IMR-90 (cell line): ENCODE data around the gene SLC4A8. TPM values are rescaled to one million over a fixed set of nuclear protein-coding genes. Genes with fewer than 3 reads are reported as not detected.
"Not testable (repeated sequence)": the region's sequence is repeated elsewhere in the genome, so short reads cannot be mapped to it uniquely, and the experiment has no call there.

Source experiments
- ATAC-seq: fragments of 200-7000 bp; cut with Tn5 transposase; 2 replicates; pipeline ENCODE4 v1.9.1; 2020; ENCODE audit warnings: low read depth, mild to moderate bottlenecking, moderate library complexity
- BruUV-seq: library from RNA; stranded (reverse); fragments of 400-500 nt; replicated peaks from 2 replicates; lab custom pipeline; 2021; lab: Mats Ljungman, UMichigan
- CTCF ChIA-PET: fragments of 300-600 bp; formaldehyde crosslinking; extraction: SDS; loops from one replicate; lab custom pipeline; 2021; ENCODE audit warnings: antibody characterized with exemption; lab: Yijun Ruan, JAX
- POLR2A ChIA-PET: fragments of 300-600 bp; sonication (Branson Sonifier 250); formaldehyde crosslinking; loops from one replicate; lab custom pipeline; 2022; ENCODE audit warnings: antibody characterized with exemption; ENCODE audit not compliant: unreplicated experiment; lab: Charles Lee
- DNase-seq: peaks from one replicate; pipeline ENCODE4 v3.0.0; 2013
- H2AFZ ChIP-seq: replicated peaks from 2 replicates; pipeline ENCODE3; 2013; ENCODE audit warnings: low read length, mild to moderate bottlenecking; ENCODE audit not compliant: poor library complexity
- H2AK5ac ChIP-seq: 2 replicates; pipeline ENCODE4 v1.6.1; 2013; ENCODE audit warnings: low read depth, low read length, inconsistent platforms
- H2AK9ac ChIP-seq: replicated peaks from 2 replicates; pipeline ENCODE3; 2013; ENCODE audit warnings: mild to moderate bottlenecking, low read depth, low read length, moderate library complexity; ENCODE audit not compliant: poor library complexity
- H2BK120ac ChIP-seq: 2 replicates; pipeline ENCODE4 v1.6.1; 2013; ENCODE audit warnings: low read depth, low read length, inconsistent platforms
- H2BK15ac ChIP-seq: 3 replicates; pipeline ENCODE4 v1.6.1; 2013; ENCODE audit warnings: low read depth, low read length, inconsistent platforms
- H2BK20ac ChIP-seq: 2 replicates; pipeline ENCODE4 v1.6.1; 2013; ENCODE audit warnings: low read depth, mild to moderate bottlenecking, inconsistent platforms, low read length, moderate library complexity
- H2BK5ac ChIP-seq: 2 replicates; pipeline ENCODE4 v1.6.1; 2013; ENCODE audit warnings: mild to moderate bottlenecking, low read depth, low read length, inconsistent platforms; ENCODE audit not compliant: poor library complexity, severe bottlenecking
- H3K14ac ChIP-seq: replicated peaks from 2 replicates; pipeline ENCODE4 v1.6.1; 2013; ENCODE audit warnings: low read depth, low read length, inconsistent platforms
- H3K18ac ChIP-seq: 2 replicates; pipeline ENCODE4 v1.6.1; 2013; ENCODE audit warnings: low read depth, low read length, control low read depth
- H3K23ac ChIP-seq: 2 replicates; pipeline ENCODE4 v1.6.1; 2013; ENCODE audit warnings: low read depth, low read length, inconsistent platforms
- H3K27ac ChIP-seq: 2 replicates; pipeline ENCODE4 v1.5.1; 2013; ENCODE audit warnings: mild to moderate bottlenecking, control low read depth, low read length; ENCODE audit not compliant: insufficient read depth
- H3K27me3 ChIP-seq: 2 replicates; pipeline ENCODE4 v1.6.1; 2013; ENCODE audit warnings: low read length; ENCODE audit not compliant: control insufficient read depth, insufficient read depth
- H3K36me3 ChIP-seq: 2 replicates; pipeline ENCODE4 v1.6.1; 2013; ENCODE audit warnings: low read length, mixed read lengths; ENCODE audit not compliant: control insufficient read depth, insufficient read depth
- H3K4ac ChIP-seq: 2 replicates; pipeline ENCODE4 v1.6.1; 2013; ENCODE audit warnings: low read depth, low read length, inconsistent platforms
- H3K4me1 ChIP-seq: 2 replicates; pipeline ENCODE4 v1.6.1; 2013; ENCODE audit warnings: low read length, mixed read lengths; ENCODE audit not compliant: control insufficient read depth, insufficient read depth
- H3K4me2 ChIP-seq: 2 replicates; pipeline ENCODE4 v1.6.1; 2013; ENCODE audit warnings: low read depth, mild to moderate bottlenecking, control low read depth, low read length, moderate library complexity
- H3K4me3 ChIP-seq: 2 replicates; pipeline ENCODE4 v1.5.1; 2013; ENCODE audit warnings: low read depth, mild to moderate bottlenecking, control low read depth, low read length, moderate library complexity; ENCODE audit not compliant: insufficient read depth
- H3K56ac ChIP-seq: 2 replicates; pipeline ENCODE4 v1.6.1; 2013; ENCODE audit warnings: low read length, inconsistent platforms; ENCODE audit not compliant: insufficient read depth; ENCODE audit errors: extremely low read depth
- H3K79me1 ChIP-seq, 2 experiments: 2 replicates each; pipeline ENCODE4 v1.6.1; 2013; ENCODE audit warnings: low read length in 2 of 2, inconsistent platforms in 1 of 2, low read depth in 1 of 2
- H3K9ac ChIP-seq: 2 replicates; pipeline ENCODE4 v1.6.1; 2013; ENCODE audit warnings: low read depth, low read length, control low read depth
- H3K9me1 ChIP-seq: 2 replicates; pipeline ENCODE4 v1.6.1; 2013; ENCODE audit warnings: low read length, inconsistent platforms; ENCODE audit not compliant: insufficient read depth
- H3K9me3 ChIP-seq: 2 replicates; pipeline ENCODE4 v1.6.1; 2013; ENCODE audit warnings: low read length; ENCODE audit not compliant: control insufficient read depth, insufficient read depth
- H4K20me1 ChIP-seq: 2 replicates; pipeline ENCODE4 v1.6.1; 2013; ENCODE audit warnings: low read length, inconsistent platforms; ENCODE audit not compliant: insufficient read depth
- H4K5ac ChIP-seq: 2 replicates; pipeline ENCODE4 v1.6.1; 2013; ENCODE audit warnings: mild to moderate bottlenecking, low read depth, low read length, control low read depth
- H4K8ac ChIP-seq, 2 experiments: 2 replicates each; pipeline ENCODE4 v1.6.1; 2013; ENCODE audit warnings: low read depth in 2 of 2, low read length in 2 of 2, control low read depth in 1 of 2, inconsistent platforms in 1 of 2
- H4K91ac ChIP-seq: 2 replicates; pipeline ENCODE4 v1.6.1; 2013; ENCODE audit warnings: low read depth, low read length, inconsistent platforms; ENCODE audit not compliant: insufficient read depth
- WGBS, 2 experiments: methylation state at CpG; one replicate each; pipeline versions ENCODE4 v1.1.5 to v1.1.7; 2013; ENCODE audit warnings: missing lambda C conversion rate in 2 of 2; ENCODE audit not compliant: insufficient read length in 1 of 2; ENCODE audit errors: extremely low coverage in 2 of 2; 5-methylcytosine and 5-hydroxymethylcytosine counted together
- dilution Hi-C: fragments of 300-500 bp; cut with HindIII; formaldehyde crosslinking; loops from one replicate; pipeline ENCODE4 v1.14.3; 2018; ENCODE audit warnings: low sequenced_read_pairs; ENCODE audit not compliant: unreplicated experiment
- in situ Hi-C: fragments of 300-500 bp; cut with MboI; formaldehyde crosslinking; loops from 3 replicates; pipeline ENCODE4 v1.14.3; 2019; ENCODE audit warnings: low sequenced_read_pairs, inconsistent platforms, mixed read lengths
- intact Hi-C: fragments of 100-400 bp; cut with micrococcal nuclease; formaldehyde crosslinking; loops from 2 replicates; pipeline ENCODE4 v1.10.0; 2022
- polyA plus RNA-seq, 3 experiments: library from polyadenylated mRNA; depleted of rRNA; stranded (reverse); fragments of >200 nt; gene quantifications; 2 replicates each; pipeline ENCODE4 v1.2.3, GENCODE V29; 2012; ENCODE audit warnings: low replicate concordance in 1 of 3
- total RNA-seq: library from RNA; depleted of rRNA; stranded (reverse); fragments of >200 nt; gene quantifications from 2 replicates; pipeline ENCODE4 v1.2.3, GENCODE V29; 2012

The SLC4A8 gene
- total and polyA plus RNA-seq, 2 of the 4 experiments (the other 2 are of a cell fraction): 3.1 to 5.2 TPM

- dilution Hi-C loops, H2BK15ac ChIP-seq, H3K4me1 ChIP-seq, H3K27ac ChIP-seq, H2BK120ac ChIP-seq, H3K27me3 ChIP-seq, DNase-seq, H2AFZ ChIP-seq, H2AK9ac ChIP-seq, H3K79me1 ChIP-seq, H3K18ac ChIP-seq, H3K23ac ChIP-seq, H2BK20ac ChIP-seq, H3K4me3 ChIP-seq, H3K9me3 ChIP-seq, in situ Hi-C loops, intact Hi-C loops, H4K8ac ChIP-seq, H4K91ac ChIP-seq, H3K4me2 ChIP-seq, ATAC-seq, POLR2A ChIA-PET, H4K5ac ChIP-seq, H2BK5ac ChIP-seq, H3K9ac ChIP-seq, H2AK5ac ChIP-seq, H4K20me1 ChIP-seq, H3K4ac ChIP-seq, H3K14ac ChIP-seq, CTCF ChIA-PET, H3K9me1 ChIP-seq, H3K56ac ChIP-seq, H3K36me3 ChIP-seq, BruUV-seq: not testable (repeated sequence)
- no CpG with 5 or more reads among the region's 7 CpGs for WGBS, 2 experiments
Observed at GRCh38 chr12:51454016-51454415, 29.4 kb downstream of the SLC4A8 start.

- H4K5ac ChIP-seq, H2BK20ac ChIP-seq, H3K79me1 ChIP-seq, H4K20me1 ChIP-seq, H2AFZ ChIP-seq, H4K91ac ChIP-seq, H3K27me3 ChIP-seq, H3K9me3 ChIP-seq, dilution Hi-C loops, POLR2A ChIA-PET, H2AK9ac ChIP-seq, H3K23ac ChIP-seq, H3K4ac ChIP-seq, ATAC-seq, H3K27ac ChIP-seq, intact Hi-C loops, H2AK5ac ChIP-seq, H3K4me3 ChIP-seq, H3K4me2 ChIP-seq, H3K4me1 ChIP-seq, H3K9ac ChIP-seq, H3K18ac ChIP-seq, BruUV-seq, H3K9me1 ChIP-seq, H3K56ac ChIP-seq, in situ Hi-C loops, H4K8ac ChIP-seq, H3K14ac ChIP-seq, H3K36me3 ChIP-seq, H2BK5ac ChIP-seq, DNase-seq, CTCF ChIA-PET, H2BK120ac ChIP-seq, H2BK15ac ChIP-seq: not testable (repeated sequence)
- no CpG with 5 or more reads among the region's 6 CpGs for WGBS, 2 experiments
Observed at GRCh38 chr12:51455050-51455449, 30.4 kb downstream of the SLC4A8 start.
